Thoracic aorta (tissue), 2 donors: ENCODE measurements around the gene NBPF3. TPM values are rescaled to one million over a fixed set of nuclear protein-coding genes. Genes with fewer than 3 reads are reported as not detected.

Experiments
- ATAC-seq: fragments of 150-250 bp; one replicate; pipeline ENCODE4 v1.8.0; 2017; ENCODE audit warnings: low read depth; ENCODE audit not compliant: insufficient number of reproducible peaks, low FRiP score
- DNase-seq: peaks from one replicate; pipeline ENCODE4 v3.0.0-alpha.2; 2020; ENCODE audit warnings: low spot score
- H3K27ac ChIP-seq, 2 donors: fragments of 200-600 bp; sonication (generic); 1 replicate in 1 of 2; 2 replicates in 1 of 2; pipeline ENCODE4 v1.5.1; 2016; ENCODE audit warnings: mild to moderate bottlenecking in 2 of 2, moderate library complexity in 2 of 2
- H3K27me3 ChIP-seq: fragments of 200-600 bp; sonication (generic); replicated peaks from 2 replicates; pipeline ENCODE4 v1.6.0; 2016; ENCODE audit warnings: mild to moderate bottlenecking; ENCODE audit not compliant: insufficient read depth
- H3K36me3 ChIP-seq: fragments of 200-600 bp; sonication (generic); one replicate; pipeline ENCODE4 v1.5.1; 2016
- H3K4me1 ChIP-seq, 2 donors: fragments of 200-600 bp; sonication (generic); 1 replicate in 1 of 2; 2 replicates in 1 of 2; pipeline versions ENCODE4 v1.5.1 to v1.6.0; 2016; ENCODE audit warnings: low read depth in 2 of 2, mild to moderate bottlenecking in 1 of 2; ENCODE audit not compliant: control insufficient read depth in 1 of 2
- H3K4me3 ChIP-seq: fragments of 200-600 bp; sonication (generic); 2 replicates; pipeline ENCODE4 v1.5.1; 2016; ENCODE audit warnings: mild to moderate bottlenecking
- H3K9me3 ChIP-seq: fragments of 200-600 bp; sonication (generic); 2 replicates; pipeline ENCODE4 v1.5.1; 2016
- total RNA-seq, 2 donors: library from RNA; depleted of rRNA; stranded (reverse); fragments of >200 nt; gene quantifications; one replicate each; pipeline versions ENCODE4 v1.1.0 to v1.2.3, GENCODE V29; 2016
- TF ChIP-seq, protein P1 (sequence below): fragments of 200-600 bp; sonication (generic); IDR thresholded peaks from one replicate; pipeline ENCODE4 v1.5.1; 2019; ENCODE audit warnings: antibody characterized with exemption

NBPF3 gene
- total RNA-seq, 2 donors from 2014 or later = 4.2 to 9.5 TPM

DNA sequence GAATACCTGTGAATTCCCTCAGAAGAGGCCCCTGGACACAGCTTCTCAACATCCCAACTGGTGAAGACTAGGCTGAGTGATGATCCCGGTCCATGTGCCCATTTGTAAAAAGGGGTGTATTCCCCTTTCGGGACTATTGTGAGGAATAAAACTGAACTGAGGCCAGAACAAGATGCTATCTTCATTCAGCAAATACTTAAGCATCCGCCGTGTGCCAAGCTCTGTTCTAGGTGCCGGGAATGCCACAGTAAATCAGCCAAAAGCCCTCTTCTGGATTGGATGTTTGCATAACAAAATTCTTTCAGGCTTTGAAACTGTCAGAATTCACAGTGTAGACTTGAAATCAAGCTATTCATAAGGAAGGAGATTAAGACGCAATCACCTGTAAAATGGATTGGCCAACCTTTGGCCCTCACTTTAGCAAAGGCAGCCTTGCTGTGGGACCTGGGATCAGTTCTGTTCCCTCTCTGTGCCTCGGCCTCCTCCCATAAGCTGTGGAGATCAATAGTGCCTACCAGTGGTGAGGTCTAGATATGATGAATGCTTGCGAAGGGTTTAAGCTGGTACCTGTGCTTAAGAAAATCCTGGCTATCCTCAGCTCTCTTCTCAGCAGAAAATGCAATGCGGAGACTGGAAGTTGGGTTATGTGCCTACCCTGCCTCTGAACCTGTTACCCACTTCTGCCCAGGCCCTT lies 71.1 kb downstream of the NBPF3 start:
- no peak for ATAC-seq
- Histone ChIP-seq H3K9me3 (no peaks in the 10 kb centered on the region), H3K27ac (no peak overlapping the region), H3K4me3 (no peak overlapping the region), H3K27me3 (no peaks in the 10 kb centered on the region), H3K4me1 (peaks cover 4 to 10% of the 10 kb centered on the region in 2 donors), H3K36me3 (no peaks in the 10 kb centered on the region)
- TF ChIP-seq, protein P1, sequence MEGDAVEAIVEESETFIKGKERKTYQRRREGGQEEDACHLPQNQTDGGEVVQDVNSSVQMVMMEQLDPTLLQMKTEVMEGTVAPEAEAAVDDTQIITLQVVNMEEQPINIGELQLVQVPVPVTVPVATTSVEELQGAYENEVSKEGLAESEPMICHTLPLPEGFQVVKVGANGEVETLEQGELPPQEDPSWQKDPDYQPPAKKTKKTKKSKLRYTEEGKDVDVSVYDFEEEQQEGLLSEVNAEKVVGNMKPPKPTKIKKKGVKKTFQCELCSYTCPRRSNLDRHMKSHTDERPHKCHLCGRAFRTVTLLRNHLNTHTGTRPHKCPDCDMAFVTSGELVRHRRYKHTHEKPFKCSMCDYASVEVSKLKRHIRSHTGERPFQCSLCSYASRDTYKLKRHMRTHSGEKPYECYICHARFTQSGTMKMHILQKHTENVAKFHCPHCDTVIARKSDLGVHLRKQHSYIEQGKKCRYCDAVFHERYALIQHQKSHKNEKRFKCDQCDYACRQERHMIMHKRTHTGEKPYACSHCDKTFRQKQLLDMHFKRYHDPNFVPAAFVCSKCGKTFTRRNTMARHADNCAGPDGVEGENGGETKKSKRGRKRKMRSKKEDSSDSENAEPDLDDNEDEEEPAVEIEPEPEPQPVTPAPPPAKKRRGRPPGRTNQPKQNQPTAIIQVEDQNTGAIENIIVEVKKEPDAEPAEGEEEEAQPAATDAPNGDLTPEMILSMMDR = no peak
- no peak for DNase-seq

DNA sequence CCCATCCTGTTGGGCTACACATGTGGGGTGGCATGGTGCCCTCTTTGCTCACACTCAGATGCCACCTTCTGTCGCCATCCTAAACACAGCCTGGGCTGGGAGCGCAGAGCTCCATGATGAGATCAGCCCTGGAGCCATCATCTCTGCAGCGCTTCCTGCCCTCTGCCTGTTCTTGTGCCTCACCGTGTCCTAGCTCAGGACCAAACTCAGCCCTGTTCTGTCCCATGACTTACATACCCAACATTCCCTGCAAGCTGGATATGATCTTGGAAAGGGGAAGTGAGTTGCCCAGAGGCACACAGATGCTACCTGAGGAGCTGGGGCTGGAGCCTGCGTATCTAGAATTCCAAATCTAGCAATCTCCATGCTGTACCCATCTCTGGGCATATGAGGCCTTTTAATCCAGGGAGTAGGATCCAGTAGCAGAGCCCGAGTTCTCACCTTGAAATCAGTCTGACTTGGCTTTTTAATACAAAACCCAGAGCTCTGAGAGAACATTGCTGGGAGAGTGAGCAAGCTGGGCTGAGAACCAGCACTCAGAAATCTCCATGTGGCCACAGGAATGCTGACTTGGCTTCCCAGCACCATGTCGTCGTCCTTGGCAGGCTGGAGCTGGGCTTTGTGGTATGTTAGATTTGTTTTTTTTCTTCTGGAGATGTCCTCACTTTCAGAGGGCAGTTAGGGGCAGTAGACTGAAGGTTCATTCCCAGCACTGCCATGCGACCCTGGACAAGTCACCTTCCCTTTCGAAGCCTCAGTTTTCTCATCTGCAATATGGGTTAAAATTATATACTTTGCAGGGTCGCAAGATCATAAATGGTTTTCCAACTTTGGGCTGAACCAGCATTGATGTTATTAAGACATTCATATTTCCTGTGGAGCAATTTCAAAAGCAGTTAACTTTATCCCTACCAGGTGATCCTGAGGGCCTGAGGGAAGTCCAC lies 71.9 kb downstream of the NBPF3 start:
- H3K9me3 ChIP-seq = no peaks in the 10 kb centered on the region
- H3K4me1 ChIP-seq = peaks cover 4 to 10% of the 10 kb centered on the region in 2 donors
- H3K27ac ChIP-seq = no peak overlapping the region
- no peaks in the 10 kb centered on the region for H3K27me3 ChIP-seq
- no peak overlapping the region for H3K4me3 ChIP-seq
- TF ChIP-seq, protein P1 = no peak
- ATAC-seq (no peak), DNase-seq (no peak)
- H3K36me3 ChIP-seq = no peaks in the 10 kb centered on the region

DNA sequence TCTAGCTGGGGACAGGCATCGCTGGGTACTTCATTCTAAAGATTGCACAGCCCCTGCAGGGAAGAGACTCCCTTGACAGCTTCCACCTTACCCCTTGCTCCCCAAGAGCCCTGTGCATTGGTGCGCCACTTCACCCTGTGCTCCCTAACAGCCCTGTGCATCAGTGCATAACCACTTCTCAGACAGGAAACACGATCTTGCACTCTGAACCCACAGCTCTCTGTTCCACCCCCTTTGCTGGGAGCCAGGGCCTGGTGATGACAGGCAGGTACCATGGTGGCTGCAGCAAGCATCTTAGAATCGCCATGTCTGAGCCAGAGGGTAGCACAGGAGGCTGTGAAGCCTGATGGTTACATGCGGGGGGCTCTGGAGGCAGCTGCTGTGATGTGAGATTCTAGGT lies 74.3 kb downstream of the NBPF3 start:
- DNase-seq = no peak
- no peak for ATAC-seq

DNA sequence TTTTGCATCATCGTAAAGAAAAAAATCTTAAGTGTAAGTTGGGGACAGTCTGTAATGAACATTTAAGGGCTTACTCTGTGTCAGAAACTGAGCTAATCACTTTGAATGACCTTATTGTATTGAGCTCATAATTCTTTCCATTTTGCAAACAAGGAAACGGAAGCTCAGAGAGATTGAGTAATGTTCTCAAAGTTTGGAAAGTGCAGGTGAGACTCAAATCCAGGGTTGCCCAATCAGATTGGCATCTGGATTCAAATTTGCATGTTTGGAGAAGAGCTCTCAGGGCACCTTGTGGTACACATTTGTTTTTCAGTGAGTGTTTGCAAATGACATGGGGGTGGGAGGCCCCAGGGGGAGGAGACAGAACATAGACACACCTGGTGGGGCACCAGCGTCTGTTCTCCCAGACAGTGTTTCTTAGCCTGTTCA lies 77.2 kb downstream of the NBPF3 start:
- Histone ChIP-seq H3K9me3 (no peaks in the 10 kb centered on the region), H3K4me1 (no peaks in the 10 kb centered on the region), H3K4me3 (no peak overlapping the region), H3K27me3 (no peaks in the 10 kb centered on the region), H3K27ac (no peak overlapping the region), H3K36me3 (no peaks in the 10 kb centered on the region)
- TF ChIP-seq, protein P1 = no peak
- DNase-seq (no peak), ATAC-seq (no peak)

More for the DNA sequence above, 74.3 kb downstream of the NBPF3 start:
- Histone ChIP-seq H3K27ac (no peak overlapping the region), H3K27me3 (no peaks in the 10 kb centered on the region), H3K36me3 (no peaks in the 10 kb centered on the region), H3K4me1 (peaks cover 0 to 6% of the 10 kb centered on the region in 2 donors), H3K9me3 (no peaks in the 10 kb centered on the region), H3K4me3 (no peak overlapping the region)
- TF ChIP-seq, protein P1 = no peak
